Measurements from ENCODE around the gene SCYGR2. TPM values are rescaled to one million over a fixed set of nuclear protein-coding genes. Genes with fewer than 3 reads are reported as not detected.

The SCYGR2 gene
- total and polyA plus RNA-seq, 2 donors (not counting 1 experiment from before 2014, with no cell fraction given): not detected

GRCh38 chr2:227566012-227566411, 32.7 kb upstream of the SCYGR2 start:
- no peak overlapping the region for H3K4me2 ChIP-seq (replicated peaks; ENCODE audit: low read depth, low read length, poor library complexity, severe bottlenecking)
- H3K4me3 ChIP-seq (ENCODE audit: control extremely low read depth in 1 of 5, extremely low read depth in 1 of 5, insufficient read depth in 1 of 5, low read depth in 2 of 5, low read length in 4 of 5): no peak overlapping the region
- DNase-seq (no peak), ATAC-seq (ENCODE audit: low read depth) (no peak)
- Mint-ChIP-seq H3K27me3 (no peaks in the 10 kb centered on the region), H3K4me1 (no peaks in the 10 kb centered on the region), H3K9me3 (ENCODE audit: insufficient read depth) (no peaks in the 10 kb centered on the region), H3K27ac (no peak overlapping the region), H3K4me3 (no peak overlapping the region)
- no peak overlapping the region for H3K9ac ChIP-seq (ENCODE audit: low read length)
- no peaks in the 10 kb centered on the region for H4K20me1 ChIP-seq (ENCODE audit: control insufficient read depth, insufficient read depth, low read length, poor library complexity, severe bottlenecking)
- H3K27ac ChIP-seq (ENCODE audit: low read length in 2 of 2): no peak overlapping the region
- no peaks in the 10 kb centered on the region for H3K79me2 ChIP-seq (ENCODE audit: control insufficient read depth, insufficient read depth, low read length)
- POLR2A ChIA-PET: interaction anchor here (0.7 kb wide), 1 partner anchor 12 kb away, joined by 3 read pairs; no protein-coding TSS in a partner anchor
- H3K9me3 ChIP-seq (ENCODE audit: control extremely low read depth in 1 of 3, control insufficient read depth in 2 of 3, insufficient read depth in 1 of 3, low read length in 2 of 3): no peaks in the 10 kb centered on the region
- 0% methylated on average over 1 of the region's 3 CpGs for WGBS (ENCODE audit: insufficient coverage)
- H2AFZ ChIP-seq (ENCODE audit: insufficient read depth, low read depth, low read length, poor library complexity, severe bottlenecking): no peak overlapping the region
- H3K27me3 ChIP-seq (replicated peaks in 1 of 4; ENCODE audit: control extremely low read depth in 1 of 4, control insufficient read depth in 3 of 4, insufficient read depth in 4 of 4, low read length in 3 of 4): no peaks in the 10 kb centered on the region
- no peak for TF ChIP-seq CTCF (IDR thresholded peaks at IDR 0.05)
- no peak for TF ChIP-seq EZH2 (IDR thresholded peaks at IDR 0.05; ENCODE audit: borderline replicate concordance, insufficient read depth, low read depth, low read length, poor library complexity, severe bottlenecking)
- CTCF ChIA-PET: interaction anchor here (1.6 kb wide), 1 partner anchor 11 kb away, joined by 4 read pairs; no protein-coding TSS in a partner anchor
- intact Hi-C loops (cut with micrococcal nuclease): no loop called here
- H3K36me3 ChIP-seq (replicated peaks in 1 of 2; ENCODE audit: control extremely low read depth in 1 of 2, control insufficient read depth in 1 of 2, extremely low read depth in 1 of 2, insufficient read depth in 2 of 2, low read length in 1 of 2): no peaks in the 10 kb centered on the region
- H3K4me1 ChIP-seq (ENCODE audit: control insufficient read depth in 2 of 2, insufficient read depth in 2 of 2, low read length in 2 of 2): no peaks in the 10 kb centered on the region

DNA sequence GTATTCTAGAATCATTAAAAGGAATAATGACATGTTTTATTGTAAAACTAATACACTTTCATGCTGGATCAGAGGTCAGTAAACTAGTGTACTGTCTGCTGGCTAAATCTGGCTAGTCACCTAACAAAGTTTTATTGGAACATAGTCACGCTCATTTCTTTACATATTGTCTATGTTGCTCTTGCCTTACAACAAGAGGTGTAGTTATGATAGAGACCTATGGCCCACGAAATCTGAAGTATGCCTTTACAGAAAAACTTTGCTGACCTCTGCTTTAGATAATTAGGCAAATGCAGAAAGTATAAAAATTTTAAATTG, 29.9 kb upstream of the SCYGR2 start:
- no peak overlapping the region for H3K4me3 Mint-ChIP-seq
- ChIA-PET POLR2A (no interaction called here), CTCF (interaction anchor here (1.6 kb wide), 1 partner anchor 197 kb away, joined by 3 read pairs; no protein-coding TSS in a partner anchor)
- no peak for DNase-seq
- H3K4me3 ChIP-seq (ENCODE audit: control extremely low read depth in 1 of 5, extremely low read depth in 1 of 5, insufficient read depth in 1 of 5, low read depth in 2 of 5, low read length in 4 of 5): no peak overlapping the region
- H3K27me3 Mint-ChIP-seq: no peaks in the 10 kb centered on the region
- no peaks in the 10 kb centered on the region for H3K4me1 Mint-ChIP-seq
- H3K27ac ChIP-seq (ENCODE audit: low read length in 2 of 2): no peak overlapping the region
- H3K9me3 ChIP-seq (ENCODE audit: control extremely low read depth in 1 of 3, control insufficient read depth in 2 of 3, insufficient read depth in 1 of 3, low read length in 2 of 3): no peaks in the 10 kb centered on the region
- H2AFZ ChIP-seq (ENCODE audit: insufficient read depth, low read depth, low read length, poor library complexity, severe bottlenecking): no peak overlapping the region
- no peaks in the 10 kb centered on the region for H3K36me3 ChIP-seq (replicated peaks in 1 of 2; ENCODE audit: control extremely low read depth in 1 of 2, control insufficient read depth in 1 of 2, extremely low read depth in 1 of 2, insufficient read depth in 2 of 2, low read length in 1 of 2)
- H3K79me2 ChIP-seq (ENCODE audit: control insufficient read depth, insufficient read depth, low read length): no peaks in the 10 kb centered on the region
- no peaks in the 10 kb centered on the region for H4K20me1 ChIP-seq (ENCODE audit: control insufficient read depth, insufficient read depth, low read length, poor library complexity, severe bottlenecking)
- H3K9ac ChIP-seq (ENCODE audit: low read length): no peak overlapping the region
- no peak overlapping the region for H3K4me2 ChIP-seq (replicated peaks; ENCODE audit: low read depth, low read length, poor library complexity, severe bottlenecking)
- intact Hi-C loops (cut with micrococcal nuclease): no loop called here
- H3K4me1 ChIP-seq (ENCODE audit: control insufficient read depth in 2 of 2, insufficient read depth in 2 of 2, low read length in 2 of 2): no peaks in the 10 kb centered on the region
- no peak overlapping the region for H3K27ac Mint-ChIP-seq
- H3K27me3 ChIP-seq (replicated peaks in 1 of 4; ENCODE audit: control extremely low read depth in 1 of 4, control insufficient read depth in 3 of 4, insufficient read depth in 4 of 4, low read length in 3 of 4): no peaks in the 10 kb centered on the region
- ATAC-seq (ENCODE audit: low read depth): no peak
- no peaks in the 10 kb centered on the region for H3K9me3 Mint-ChIP-seq (ENCODE audit: insufficient read depth)
- no CpG with 5 or more reads among the region's 2 CpGs for WGBS (ENCODE audit: insufficient coverage)
- TF ChIP-seq CTCF (IDR thresholded peaks at IDR 0.05): no peak
- no peak for TF ChIP-seq EZH2 (IDR thresholded peaks at IDR 0.05; ENCODE audit: borderline replicate concordance, insufficient read depth, low read depth, low read length, poor library complexity, severe bottlenecking)

Data from B cell (primary cell).